Measurements from ENCODE around the gene ADGRA1. TPM values are rescaled to one million over a fixed set of nuclear protein-coding genes. Genes with fewer than 3 reads are reported as not detected.

The ADGRA1 gene
- total RNA-seq, 2 donors from 2014 or later = 0.14 to 0.23 TPM

DNA sequence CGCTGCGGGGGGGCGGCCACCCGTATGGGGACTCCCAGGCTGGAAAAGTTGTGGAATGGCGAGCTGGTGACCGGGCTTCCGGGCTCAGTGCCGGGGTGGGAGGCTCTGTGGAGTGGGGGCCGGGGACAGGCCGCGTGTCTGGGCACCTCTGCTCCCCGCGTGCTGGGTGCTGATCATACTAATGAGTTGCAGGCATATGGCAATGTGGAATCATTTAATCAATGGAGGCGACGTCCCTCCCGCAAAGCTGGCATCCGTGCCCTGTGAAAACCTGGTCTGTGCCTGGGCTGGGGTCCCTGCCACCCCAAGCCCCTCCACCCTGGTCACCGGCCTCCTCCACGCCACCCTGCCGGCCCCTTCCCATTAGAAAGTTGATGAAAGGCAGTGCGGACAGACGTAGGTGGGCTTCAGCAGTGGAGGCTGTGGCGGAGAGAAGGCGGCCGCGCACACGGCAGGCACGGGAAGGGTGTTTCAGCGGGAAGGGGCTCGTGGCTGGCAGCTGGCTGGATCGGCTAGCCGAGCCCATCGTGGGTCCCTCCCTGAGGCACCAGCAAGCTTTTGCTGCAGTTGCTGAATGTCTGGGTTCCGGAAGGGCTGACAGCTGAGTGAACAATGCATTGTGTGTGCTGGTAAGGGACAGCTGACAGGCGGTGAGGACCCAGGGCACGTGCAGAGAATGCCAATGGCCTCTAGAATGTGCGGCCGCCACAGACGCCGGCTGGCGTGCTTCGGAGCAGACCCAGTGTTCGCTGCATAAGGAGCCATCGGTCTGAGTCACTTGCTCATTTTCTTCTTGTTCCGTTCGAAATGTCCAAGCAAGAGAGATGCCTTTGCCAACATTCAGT lies 1.5 kb downstream of the ADGRA1 start:
- peaks cover 46% of the 10 kb centered on the region for H3K27me3 ChIP-seq (replicated peaks; ENCODE audit: insufficient read depth)
- TF ChIP-seq POLR2A (IDR thresholded peaks at IDR 0.05) (no peak), POLR2AphosphoS5 (IDR thresholded peaks at IDR 0.05) (no peak)
- TF ChIP-seq, protein P1, sequence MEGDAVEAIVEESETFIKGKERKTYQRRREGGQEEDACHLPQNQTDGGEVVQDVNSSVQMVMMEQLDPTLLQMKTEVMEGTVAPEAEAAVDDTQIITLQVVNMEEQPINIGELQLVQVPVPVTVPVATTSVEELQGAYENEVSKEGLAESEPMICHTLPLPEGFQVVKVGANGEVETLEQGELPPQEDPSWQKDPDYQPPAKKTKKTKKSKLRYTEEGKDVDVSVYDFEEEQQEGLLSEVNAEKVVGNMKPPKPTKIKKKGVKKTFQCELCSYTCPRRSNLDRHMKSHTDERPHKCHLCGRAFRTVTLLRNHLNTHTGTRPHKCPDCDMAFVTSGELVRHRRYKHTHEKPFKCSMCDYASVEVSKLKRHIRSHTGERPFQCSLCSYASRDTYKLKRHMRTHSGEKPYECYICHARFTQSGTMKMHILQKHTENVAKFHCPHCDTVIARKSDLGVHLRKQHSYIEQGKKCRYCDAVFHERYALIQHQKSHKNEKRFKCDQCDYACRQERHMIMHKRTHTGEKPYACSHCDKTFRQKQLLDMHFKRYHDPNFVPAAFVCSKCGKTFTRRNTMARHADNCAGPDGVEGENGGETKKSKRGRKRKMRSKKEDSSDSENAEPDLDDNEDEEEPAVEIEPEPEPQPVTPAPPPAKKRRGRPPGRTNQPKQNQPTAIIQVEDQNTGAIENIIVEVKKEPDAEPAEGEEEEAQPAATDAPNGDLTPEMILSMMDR (IDR thresholded peaks at IDR 0.05) = no peak
- no peak for DNase-seq (ENCODE audit: low spot score)
- H3K36me3 ChIP-seq = no peaks in the 10 kb centered on the region
- no peak overlapping the region for H3K4me3 ChIP-seq
- no peaks in the 10 kb centered on the region for H3K9me3 ChIP-seq
- intact Hi-C loops (cut with DNase I) = no loop called here
- no peak overlapping the region for H3K27ac ChIP-seq
- no peaks in the 10 kb centered on the region for H3K4me1 ChIP-seq (replicated peaks)
- whole genome bisulfite sequencing = 48% methylated on average over 40 of the region's 46 CpGs

DNA sequence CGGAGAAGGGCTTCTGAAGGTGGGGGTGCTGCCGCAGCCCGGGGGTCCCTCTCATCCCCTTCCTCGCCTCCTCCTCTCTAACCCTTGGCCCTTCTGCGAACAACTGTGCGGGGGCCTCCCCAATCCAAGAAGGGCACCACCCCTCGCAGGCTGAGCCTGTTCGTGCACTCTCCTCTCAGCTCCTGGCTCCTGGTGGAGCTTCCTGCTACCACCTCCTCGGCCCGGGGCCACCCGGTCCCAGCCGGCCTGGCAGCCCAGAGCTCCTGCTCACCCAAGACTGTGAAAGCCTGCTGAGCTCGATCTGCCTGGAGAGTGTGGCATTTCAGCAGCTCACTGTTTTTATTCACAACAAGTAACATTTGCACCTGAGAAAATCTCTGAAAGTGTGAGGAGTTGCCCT lies 2.4 kb downstream of the ADGRA1 start:
- WGBS = 75% methylated on average over 13 of the region's 13 CpGs
- intact Hi-C loops (cut with DNase I) = no loop called here
- Histone ChIP-seq H3K27ac (no peak overlapping the region), H3K4me3 (no peak overlapping the region), H3K27me3 (replicated peaks; ENCODE audit: insufficient read depth) (peaks cover 46% of the 10 kb centered on the region), H3K36me3 (no peaks in the 10 kb centered on the region), H3K4me1 (replicated peaks) (no peaks in the 10 kb centered on the region), H3K9me3 (no peaks in the 10 kb centered on the region)
- no peak for DNase-seq (ENCODE audit: low spot score)
- TF ChIP-seq, protein P1 (IDR thresholded peaks at IDR 0.05) = no peak
- TF ChIP-seq POLR2AphosphoS5 (IDR thresholded peaks at IDR 0.05) (no peak), POLR2A (IDR thresholded peaks at IDR 0.05) (no peak)

DNA sequence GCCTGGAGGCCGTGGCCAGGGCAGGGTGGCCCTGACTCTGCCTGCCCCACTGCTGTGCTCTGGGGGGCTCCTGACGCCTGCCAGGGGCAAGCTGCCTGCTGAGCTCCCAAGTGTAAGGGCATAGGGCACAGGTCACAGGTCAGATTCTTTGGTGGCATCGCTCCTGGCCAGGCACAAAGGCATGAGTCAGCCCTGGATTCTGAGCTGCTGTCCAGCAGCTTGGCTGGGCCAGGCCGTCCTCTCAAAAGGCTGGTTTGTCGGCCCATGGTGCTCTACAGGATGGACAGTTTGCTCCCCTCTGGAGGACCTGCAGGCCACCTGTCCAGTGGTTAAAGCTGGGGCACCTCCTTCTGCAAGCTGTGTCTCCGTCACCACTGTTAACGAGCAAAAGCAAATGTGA lies 2.9 kb downstream of the ADGRA1 start:
- intact Hi-C loops (cut with DNase I) = no loop called here

DNA sequence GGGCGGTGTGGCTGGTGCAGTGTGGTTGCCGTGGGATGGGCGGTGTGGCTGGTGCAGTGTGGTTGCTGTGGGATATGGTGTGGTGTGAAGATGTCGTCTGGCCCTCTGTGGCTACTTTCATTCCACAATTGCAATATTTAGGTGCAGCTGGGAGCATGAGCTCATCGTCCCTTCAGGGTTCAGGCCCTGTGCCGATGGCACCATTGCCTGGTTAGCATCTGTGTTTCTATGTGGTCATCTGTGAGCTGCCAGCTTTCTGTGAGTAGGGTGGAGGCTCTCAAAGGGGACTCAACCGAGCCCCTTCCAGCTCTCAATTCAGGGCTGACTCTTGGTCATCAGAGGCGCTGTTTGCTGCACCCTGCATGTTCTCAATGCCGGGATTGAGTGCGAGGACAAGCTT lies 3.6 kb downstream of the ADGRA1 start:
- H3K36me3 ChIP-seq = no peaks in the 10 kb centered on the region
- TF ChIP-seq POLR2AphosphoS5 (IDR thresholded peaks at IDR 0.05) (no peak), POLR2A (IDR thresholded peaks at IDR 0.05) (no peak)
- TF ChIP-seq, protein P1 (IDR thresholded peaks at IDR 0.05) = no peak
- no peak overlapping the region for H3K4me3 ChIP-seq
- intact Hi-C loops (cut with DNase I) = no loop called here
- no peak overlapping the region for H3K27ac ChIP-seq
- H3K9me3 ChIP-seq = no peaks in the 10 kb centered on the region
- 88% methylated on average over 10 of the region's 10 CpGs for WGBS
- H3K27me3 ChIP-seq (replicated peaks; ENCODE audit: insufficient read depth) = peaks cover 35% of the 10 kb centered on the region
- DNase-seq (ENCODE audit: low spot score) = no peak
- H3K4me1 ChIP-seq (replicated peaks) = no peaks in the 10 kb centered on the region

More for the DNA sequence above, 2.9 kb downstream of the ADGRA1 start:
- Histone ChIP-seq H3K9me3 (no peaks in the 10 kb centered on the region), H3K27ac (no peak overlapping the region), H3K4me1 (replicated peaks) (no peaks in the 10 kb centered on the region), H3K4me3 (no peak overlapping the region), H3K27me3 (replicated peaks; ENCODE audit: insufficient read depth) (peaks cover 41% of the 10 kb centered on the region), H3K36me3 (no peaks in the 10 kb centered on the region)
- DNase-seq (ENCODE audit: low spot score) = no peak
- WGBS = 85% methylated on average over 7 of the region's 7 CpGs
- TF ChIP-seq POLR2AphosphoS5 (IDR thresholded peaks at IDR 0.05) (no peak), POLR2A (IDR thresholded peaks at IDR 0.05) (no peak)
- TF ChIP-seq, protein P1 (IDR thresholded peaks at IDR 0.05) = no peak

DNA sequence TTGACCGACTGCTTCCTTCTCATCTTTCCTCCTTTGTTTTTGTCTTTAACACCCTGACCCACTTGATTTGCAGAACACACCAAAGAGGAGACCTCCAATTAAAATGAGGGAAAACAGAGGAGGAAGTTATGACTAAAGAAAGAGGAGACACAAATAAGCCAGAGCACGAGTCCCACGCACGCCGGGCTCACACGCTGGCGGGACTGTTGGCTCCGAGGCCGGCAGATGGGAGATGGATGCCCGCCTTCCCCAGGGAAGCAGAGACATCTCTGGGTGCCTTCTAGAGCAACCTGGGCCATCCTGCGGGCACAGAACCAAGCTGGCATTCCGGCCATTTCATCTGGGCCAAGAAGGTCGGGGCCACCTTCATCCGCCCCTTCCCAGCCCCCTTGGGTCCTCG lies 5.6 kb downstream of the ADGRA1 start:
- Histone ChIP-seq H3K4me3 (no peak overlapping the region), H3K4me1 (replicated peaks) (no peaks in the 10 kb centered on the region), H3K27ac (no peak overlapping the region), H3K27me3 (replicated peaks; ENCODE audit: insufficient read depth) (peaks cover 19% of the 10 kb centered on the region), H3K9me3 (no peaks in the 10 kb centered on the region), H3K36me3 (no peaks in the 10 kb centered on the region)
- DNase-seq (ENCODE audit: low spot score) = no peak
- TF ChIP-seq POLR2AphosphoS5 (IDR thresholded peaks at IDR 0.05) = no peak
- TF ChIP-seq, protein P1 (IDR thresholded peaks at IDR 0.05) = no peak
- TF ChIP-seq POLR2A (IDR thresholded peaks at IDR 0.05) = no peak
- intact Hi-C loops (cut with DNase I) = no loop called here
- 77% methylated on average over 15 of the region's 15 CpGs for WGBS

Data from prostate gland (tissue), 2 donors.